IPS-15b (cell line): ENCODE data around the gene MORC2.

Source experiments
- H3K27me3 ChIP-seq: one replicate; pipeline ENCODE4 v1.6.1; 2013; ENCODE audit warnings: low read length; ENCODE audit not compliant: control insufficient read depth, insufficient read depth
- H3K36me3 ChIP-seq: one replicate; pipeline ENCODE4 v1.6.1; 2013; ENCODE audit warnings: low read length; ENCODE audit not compliant: control insufficient read depth, insufficient read depth
- H3K4me1 ChIP-seq: one replicate; pipeline ENCODE4 v1.6.1; 2013; ENCODE audit warnings: mild to moderate bottlenecking, low read length; ENCODE audit not compliant: control insufficient read depth, insufficient read depth
- H3K4me3 ChIP-seq: one replicate; pipeline ENCODE4 v1.5.1; 2013; ENCODE audit warnings: low read depth, low read length
- H3K9ac ChIP-seq: one replicate; pipeline ENCODE4 v1.6.1; 2013; ENCODE audit warnings: low read depth, mild to moderate bottlenecking, low read length
- H3K9me3 ChIP-seq: one replicate; pipeline ENCODE4 v1.6.1; 2013; ENCODE audit warnings: mild to moderate bottlenecking, low read length; ENCODE audit not compliant: control insufficient read depth, insufficient read depth

Gene MORC2

DNA sequence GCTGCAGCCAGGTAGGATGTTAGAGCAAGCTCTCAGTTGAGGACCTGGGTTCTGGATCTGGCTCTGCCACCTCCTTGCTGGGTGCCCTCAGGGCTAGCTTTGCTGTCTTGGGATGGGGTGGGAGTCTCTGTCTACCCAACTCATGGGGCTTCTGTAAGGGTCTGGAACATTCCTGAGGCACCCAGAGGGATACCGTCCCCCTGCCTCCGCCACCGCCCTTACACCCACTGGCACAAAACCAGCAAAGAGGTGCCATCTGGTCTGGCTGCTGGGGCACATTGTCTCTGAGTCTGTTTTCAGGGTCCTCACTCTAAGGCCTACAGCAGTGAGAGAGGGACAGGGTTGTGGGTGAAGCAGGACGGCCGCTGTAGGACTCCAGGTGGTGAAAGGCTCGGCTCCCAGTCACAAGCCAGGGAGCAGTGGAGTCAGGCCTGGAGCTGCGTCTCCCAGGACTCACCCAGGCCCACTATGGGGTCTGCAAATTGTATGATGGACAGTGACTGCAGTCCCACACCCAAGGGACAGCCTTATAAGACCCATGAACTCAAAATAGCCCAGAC, 84.9 kb downstream of the MORC2 start:
- no peak overlapping the region for H3K4me3 ChIP-seq
- no peaks in the 10 kb centered on the region for H3K27me3 ChIP-seq
- H3K36me3 ChIP-seq, result peaks cover 3% of the 10 kb centered on the region
- no peaks in the 10 kb centered on the region for H3K4me1 ChIP-seq
- H3K9ac ChIP-seq, result no peak overlapping the region
- H3K9me3 ChIP-seq, result no peaks in the 10 kb centered on the region

DNA sequence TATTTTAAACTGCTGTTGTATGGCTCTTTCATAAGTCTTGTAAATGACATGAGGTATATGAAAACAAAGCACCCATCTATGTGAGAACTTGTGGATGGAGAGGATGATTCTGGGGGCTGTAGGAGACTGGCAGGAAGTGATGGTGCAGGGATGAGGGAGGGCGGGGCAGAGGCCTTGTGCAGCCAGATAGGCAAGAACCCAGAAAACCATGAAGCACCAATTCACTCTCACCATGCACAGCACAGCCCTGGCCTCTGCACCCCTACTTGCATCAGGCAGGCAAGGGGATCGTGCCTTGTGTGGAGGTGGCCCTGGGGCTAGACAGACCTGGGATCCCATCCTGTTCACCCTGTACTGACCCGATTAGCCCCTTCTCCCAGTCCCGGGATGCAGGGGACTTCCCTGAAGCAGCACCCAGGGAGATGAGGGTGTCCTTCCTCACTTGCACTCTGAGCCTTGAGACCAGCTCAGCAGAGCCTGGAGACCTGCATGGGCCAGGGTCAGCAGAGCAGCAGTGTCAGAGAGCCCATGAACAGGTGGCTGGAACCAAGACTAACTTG, 85.5 kb downstream of the MORC2 start:
- Histone ChIP-seq H3K9ac (no peak overlapping the region), H3K4me3 (no peak overlapping the region), H3K36me3 (peaks cover 1% of the 10 kb centered on the region), H3K4me1 (no peaks in the 10 kb centered on the region), H3K27me3 (no peaks in the 10 kb centered on the region), H3K9me3 (no peaks in the 10 kb centered on the region)

DNA sequence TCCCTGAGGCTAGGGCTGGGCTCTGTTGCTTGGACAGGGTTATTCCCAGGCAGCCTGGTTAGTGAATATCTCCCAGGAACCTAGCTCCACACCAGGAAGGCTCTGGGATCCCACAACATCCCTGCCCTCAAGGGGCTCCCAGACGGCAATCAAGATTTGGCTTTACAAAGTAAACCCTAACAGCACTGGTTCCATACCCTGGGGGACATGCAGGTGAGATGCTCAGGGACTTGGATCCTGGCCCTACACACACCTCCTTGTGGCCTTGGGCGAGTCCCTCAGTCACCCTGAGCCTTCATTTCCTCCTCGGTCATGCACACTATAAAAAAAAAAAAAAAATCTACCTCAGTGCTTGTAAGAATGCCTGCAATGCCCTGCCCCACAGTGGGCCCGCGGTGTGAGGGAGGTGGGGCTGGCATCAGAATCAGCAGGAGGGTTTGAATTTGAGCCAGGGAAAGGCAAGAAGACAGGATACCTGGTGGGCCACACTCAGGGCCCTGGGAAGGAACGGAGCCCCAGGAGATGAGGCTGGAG, 86.3 kb downstream of the MORC2 start:
- H3K9me3 ChIP-seq, result no peaks in the 10 kb centered on the region
- H3K4me3 ChIP-seq, result no peak overlapping the region
- H3K9ac ChIP-seq, result no peak overlapping the region
- no peaks in the 10 kb centered on the region for H3K4me1 ChIP-seq
- H3K27me3 ChIP-seq, result no peaks in the 10 kb centered on the region
- H3K36me3 ChIP-seq, result no peaks in the 10 kb centered on the region

DNA sequence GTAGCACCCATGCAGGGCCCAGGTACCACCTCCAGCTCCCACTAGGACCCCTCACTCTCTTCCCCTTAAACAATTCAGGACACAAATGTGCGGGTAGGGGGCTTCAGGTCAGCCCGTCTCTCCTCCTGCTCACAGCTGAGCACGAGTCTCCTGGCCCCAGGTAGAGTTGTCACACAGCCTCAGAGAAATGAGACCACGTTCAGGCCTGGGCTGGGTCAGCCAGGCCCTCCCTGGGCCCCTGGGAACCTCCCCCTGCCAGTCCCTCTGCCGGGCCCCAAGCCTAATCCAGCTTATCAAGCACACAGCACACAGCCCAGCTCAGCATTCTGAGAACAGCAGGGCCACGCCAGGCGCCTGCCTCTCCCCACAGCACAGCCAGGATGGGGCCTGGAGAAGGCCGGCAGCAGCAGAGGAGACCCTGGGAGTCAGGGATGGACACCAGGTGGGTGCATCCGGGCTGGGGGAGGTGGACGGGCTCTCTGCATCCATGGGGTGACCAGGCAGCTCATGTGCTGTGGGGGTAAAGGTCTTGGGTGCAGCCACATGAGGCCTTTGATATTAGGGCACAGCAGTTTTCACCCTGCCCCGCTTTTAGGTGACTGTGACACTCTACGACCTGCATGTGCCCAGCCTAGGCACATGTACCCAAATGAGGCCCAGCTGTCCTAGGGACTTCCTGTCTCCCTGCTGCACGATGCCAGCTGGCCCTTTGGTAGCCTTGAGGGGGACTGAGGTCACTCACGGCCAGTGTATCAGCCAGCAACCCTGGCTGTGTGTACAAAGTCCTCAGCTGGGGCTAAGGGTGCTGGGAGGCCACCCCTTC, 87.0 kb downstream of the MORC2 start:
- Histone ChIP-seq H3K9me3 (no peaks in the 10 kb centered on the region), H3K27me3 (no peaks in the 10 kb centered on the region), H3K4me1 (no peaks in the 10 kb centered on the region), H3K36me3 (no peaks in the 10 kb centered on the region), H3K9ac (no peak overlapping the region), H3K4me3 (no peak overlapping the region)

DNA sequence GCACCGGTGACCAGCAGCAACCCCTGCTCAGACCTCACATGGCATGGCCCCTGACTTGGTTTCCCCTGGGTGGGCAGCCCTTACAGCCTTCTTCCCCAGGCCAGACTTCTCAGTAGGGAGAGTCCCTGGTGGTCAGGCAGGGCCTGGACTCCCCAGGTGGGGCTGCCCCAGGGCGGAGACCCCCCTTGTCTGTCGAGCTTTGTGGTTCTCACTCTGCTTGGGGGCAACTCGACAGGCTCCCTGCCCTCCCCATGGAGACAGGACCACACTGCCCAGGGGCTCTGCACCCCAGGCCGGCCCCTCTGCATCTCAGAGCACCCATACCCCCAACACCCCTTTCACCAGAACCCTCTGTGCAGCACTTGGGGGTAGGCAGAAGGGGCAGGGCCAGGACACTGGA, 87.7 kb downstream of the MORC2 start:
- no peak overlapping the region for H3K9ac ChIP-seq
- H3K4me3 ChIP-seq, result no peak overlapping the region
- H3K9me3 ChIP-seq, result no peaks in the 10 kb centered on the region
- no peaks in the 10 kb centered on the region for H3K36me3 ChIP-seq
- no peaks in the 10 kb centered on the region for H3K4me1 ChIP-seq
- no peaks in the 10 kb centered on the region for H3K27me3 ChIP-seq

DNA sequence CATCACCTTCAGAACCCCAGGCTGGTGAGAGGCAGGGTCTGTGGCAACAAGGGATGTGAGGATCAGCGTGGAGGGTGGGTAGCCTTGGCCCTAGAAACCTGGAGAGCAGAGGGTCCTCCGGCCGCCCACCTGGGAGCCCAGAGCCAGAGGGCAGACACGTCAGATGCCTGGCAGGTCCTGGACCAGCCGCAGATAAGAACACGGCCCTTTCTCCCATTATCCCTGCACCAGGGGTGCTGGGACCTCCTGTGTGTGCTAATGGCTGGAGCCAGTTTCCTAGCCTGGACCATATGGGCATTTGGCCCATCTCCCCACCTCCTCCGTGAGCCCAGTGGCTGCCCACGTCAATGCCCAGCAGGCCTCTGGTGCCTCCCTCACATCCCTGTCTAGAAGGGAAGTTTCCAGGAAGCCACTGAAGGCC, 88.4 kb downstream of the MORC2 start:
- H3K4me3 ChIP-seq, result no peak overlapping the region
- H3K9me3 ChIP-seq, result no peaks in the 10 kb centered on the region
- no peaks in the 10 kb centered on the region for H3K27me3 ChIP-seq
- H3K36me3 ChIP-seq, result no peaks in the 10 kb centered on the region
- no peaks in the 10 kb centered on the region for H3K4me1 ChIP-seq
- H3K9ac ChIP-seq, result no peak overlapping the region

DNA sequence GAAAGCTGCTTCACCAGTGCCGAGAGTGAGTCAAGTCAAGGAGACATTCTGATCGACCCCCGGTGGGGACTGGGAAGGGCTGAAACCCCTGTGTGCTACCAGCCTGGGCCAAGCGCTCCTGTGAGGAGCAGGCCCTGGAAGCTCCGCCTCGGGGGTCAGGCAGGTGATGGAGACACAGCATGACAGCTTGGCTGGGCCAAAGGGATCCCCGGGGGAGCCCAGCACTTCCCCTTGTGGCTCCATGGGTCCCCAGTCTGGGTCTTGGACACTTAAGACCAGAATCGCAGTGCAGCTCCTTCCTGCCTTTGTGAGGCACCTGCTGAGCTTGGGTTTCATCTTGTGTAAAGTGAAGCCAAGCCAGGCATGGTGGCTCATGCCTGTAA, 89.2 kb downstream of the MORC2 start:
- no peak overlapping the region for H3K9ac ChIP-seq
- H3K36me3 ChIP-seq, result no peaks in the 10 kb centered on the region
- H3K4me3 ChIP-seq, result no peak overlapping the region
- no peaks in the 10 kb centered on the region for H3K4me1 ChIP-seq
- no peaks in the 10 kb centered on the region for H3K9me3 ChIP-seq
- no peaks in the 10 kb centered on the region for H3K27me3 ChIP-seq

DNA sequence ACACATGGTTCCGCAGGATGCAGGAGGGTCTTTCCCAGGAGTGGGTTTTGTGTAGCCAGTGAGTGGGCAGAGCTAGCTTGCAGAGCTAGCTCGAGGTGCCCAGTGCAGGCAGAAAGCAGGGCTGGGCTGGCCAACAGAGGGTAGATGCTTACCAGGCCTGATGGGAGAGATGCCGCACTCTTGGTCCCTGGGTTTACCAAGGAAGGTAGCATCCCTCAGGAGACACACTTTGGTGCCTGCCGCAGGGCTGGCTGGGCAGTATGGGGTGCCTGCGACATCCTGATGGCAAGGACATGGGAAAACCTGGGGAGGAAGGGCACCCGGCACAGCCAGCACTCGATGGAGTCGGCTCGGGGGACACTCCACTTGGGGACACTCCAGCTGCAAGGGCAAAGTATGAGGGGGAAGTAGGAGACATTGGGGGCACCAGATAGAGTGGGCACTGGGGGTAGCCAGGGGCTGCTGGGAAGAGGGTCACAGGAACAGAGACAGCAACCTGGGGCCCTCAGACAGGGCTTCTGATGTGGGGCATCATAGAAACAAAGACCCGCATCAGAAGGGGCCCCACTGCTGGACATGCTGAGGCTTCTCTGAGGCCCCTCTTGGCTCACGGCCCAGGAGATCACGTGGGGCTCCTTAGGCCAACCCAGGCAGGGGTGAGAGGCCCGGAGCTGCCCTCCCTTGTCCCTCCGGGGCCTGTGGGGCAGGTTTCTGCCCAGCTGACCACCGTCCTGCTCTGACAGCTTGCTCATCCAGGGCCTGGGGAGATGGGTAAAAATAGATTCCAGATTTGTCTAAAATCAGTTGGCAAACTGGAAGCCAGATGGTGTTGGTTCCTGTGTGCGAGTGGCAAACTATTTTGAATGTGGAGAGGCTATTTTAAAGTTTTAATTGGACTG, 89.8 kb downstream of the MORC2 start:
- no peaks in the 10 kb centered on the region for H3K4me1 ChIP-seq
- H3K9ac ChIP-seq, result no peak overlapping the region
- H3K36me3 ChIP-seq, result no peaks in the 10 kb centered on the region
- no peaks in the 10 kb centered on the region for H3K27me3 ChIP-seq
- H3K4me3 ChIP-seq, result no peak overlapping the region
- H3K9me3 ChIP-seq, result no peaks in the 10 kb centered on the region

DNA sequence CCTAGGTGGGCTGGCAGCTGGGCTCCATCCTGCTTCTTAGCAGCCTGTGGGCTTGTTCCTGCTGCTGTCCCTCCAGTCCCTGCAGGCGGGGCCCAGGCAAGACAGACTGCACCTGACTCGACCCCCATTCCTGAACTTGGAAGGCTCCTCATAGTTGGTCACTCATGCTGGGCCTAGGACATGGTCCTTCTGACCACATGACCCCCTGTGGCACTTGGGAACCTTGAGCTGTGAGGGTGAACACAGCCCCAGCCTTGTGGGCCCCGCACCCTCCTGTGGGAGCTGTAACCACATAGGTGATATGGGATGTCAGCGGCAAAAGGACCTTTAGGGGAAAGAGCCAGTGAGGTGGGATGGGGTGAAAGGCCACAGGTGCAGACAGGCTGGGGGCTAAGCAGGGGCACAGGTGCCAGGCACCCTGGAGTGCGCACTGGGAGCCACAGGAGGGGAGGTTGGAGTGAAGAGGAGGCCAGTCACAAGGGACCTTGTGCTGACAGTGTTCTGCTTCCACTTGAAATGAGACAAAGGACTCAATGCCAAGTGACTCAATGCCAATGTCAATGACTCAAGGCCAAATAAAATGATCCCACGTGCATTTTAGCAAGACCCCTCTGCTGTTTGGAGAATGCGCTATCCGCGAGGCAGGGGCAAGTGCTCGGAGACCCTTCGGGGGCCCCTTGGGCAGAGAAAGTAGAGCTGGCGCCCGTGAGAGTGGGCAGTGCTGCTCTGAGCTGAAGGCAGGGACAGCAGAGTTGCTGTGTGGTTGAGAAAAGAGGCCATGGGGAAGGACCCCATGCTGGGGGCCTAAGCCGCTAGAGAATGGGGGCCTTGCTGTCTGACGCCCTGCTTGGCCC, 90.7 kb downstream of the MORC2 start:
- H3K27me3 ChIP-seq, result no peaks in the 10 kb centered on the region

DNA sequence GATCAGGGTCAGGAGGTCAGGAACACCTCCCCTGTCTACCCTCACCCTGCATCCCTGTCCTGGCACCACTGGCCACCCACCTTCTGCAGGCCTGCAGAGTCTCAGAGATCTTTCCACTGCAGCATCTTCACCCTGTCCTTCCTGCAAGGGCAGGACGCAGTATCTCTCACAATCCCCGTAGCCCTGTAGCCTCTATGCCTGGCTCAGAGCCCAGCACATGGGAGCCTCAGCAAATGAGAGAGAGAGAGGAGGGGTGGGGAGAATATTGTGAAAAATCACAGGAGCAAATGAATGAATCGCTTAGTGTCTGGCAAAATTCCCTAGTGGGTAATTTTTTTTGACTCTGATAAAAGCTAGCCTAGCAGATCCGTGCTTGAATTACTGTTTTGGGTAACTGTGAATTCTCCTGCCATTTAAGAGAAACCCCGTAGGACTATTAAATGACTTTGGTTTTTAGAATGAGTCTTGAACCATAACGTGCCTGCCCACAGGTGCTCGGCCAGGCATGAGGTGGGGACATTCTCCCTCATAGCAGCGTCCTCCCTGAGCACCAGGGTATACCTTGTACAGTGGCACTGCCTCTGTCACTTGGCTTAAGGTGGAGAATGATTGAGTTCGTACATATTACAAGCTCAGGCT, 91.5 kb downstream of the MORC2 start:
- Histone ChIP-seq H3K36me3 (no peaks in the 10 kb centered on the region), H3K9ac (no peak overlapping the region), H3K4me3 (no peak overlapping the region), H3K9me3 (no peaks in the 10 kb centered on the region), H3K27me3 (no peaks in the 10 kb centered on the region), H3K4me1 (no peaks in the 10 kb centered on the region)

More for the DNA sequence above, 90.7 kb downstream of the MORC2 start:
- H3K36me3 ChIP-seq, result no peaks in the 10 kb centered on the region
- no peak overlapping the region for H3K4me3 ChIP-seq
- H3K9me3 ChIP-seq, result no peaks in the 10 kb centered on the region
- no peak overlapping the region for H3K9ac ChIP-seq
- H3K4me1 ChIP-seq, result no peaks in the 10 kb centered on the region
